Neural cell (in vitro differentiated cells): ENCODE results near the gene ADGRE2. TPM values are rescaled to one million over a fixed set of nuclear protein-coding genes. Genes with fewer than 3 reads are reported as not detected.

ENCODE experiments used
- H2AFZ ChIP-seq: fragments of 200-600, 300-800 bp; sonication (generic), shearing (Covaris generic); 2 replicates; pipeline ENCODE4 v1.6.0; 2014; ENCODE audit warnings: low read depth, mild to moderate bottlenecking, antibody characterized with exemption, low read length, moderate library complexity
- H3F3A ChIP-seq: fragments of 200-600 bp; shearing (Covaris generic); 2 replicates; pipeline ENCODE4 v1.6.1; 2016; ENCODE audit warnings: mild to moderate bottlenecking, moderate library complexity, mixed read lengths, antibody characterized with exemption, low read length; ENCODE audit not compliant: insufficient read depth, poor library complexity, severe bottlenecking
- H3K27ac ChIP-seq: fragments of 200-600, 300-800 bp; sonication (generic), shearing (Covaris generic); 2 replicates; pipeline ENCODE4 v1.5.1; 2014; ENCODE audit warnings: mild to moderate bottlenecking, low read length, moderate library complexity
- H3K27me3 ChIP-seq: fragments of 300-800, 200-600 bp; sonication (generic), shearing (Covaris generic); 2 replicates; pipeline ENCODE4 v1.6.0; 2014; ENCODE audit warnings: mild to moderate bottlenecking, low read depth, low read length, moderate library complexity; ENCODE audit not compliant: insufficient read depth
- H3K36me3 ChIP-seq: fragments of 300-800, 200-600 bp; sonication (generic), shearing (Covaris generic); 2 replicates; pipeline ENCODE4 v1.5.1; 2014; ENCODE audit warnings: mild to moderate bottlenecking, antibody characterized with exemption, low read length, moderate library complexity; ENCODE audit not compliant: insufficient read depth
- H3K4me2 ChIP-seq: fragments of 300-800, 200-600 bp; sonication (generic), shearing (Covaris generic); 2 replicates; pipeline ENCODE4 v1.6.0; 2014; ENCODE audit warnings: mild to moderate bottlenecking, low read length
- H3K4me3 ChIP-seq: fragments of 300-800, 200-600 bp; sonication (generic), shearing (Covaris generic); 2 replicates; pipeline ENCODE4 v1.5.1; 2014; ENCODE audit warnings: mild to moderate bottlenecking, low read length, moderate library complexity
- H3K79me2 ChIP-seq: fragments of 200-600 bp; shearing (Covaris generic); replicated peaks from 2 replicates; pipeline ENCODE4 v1.6.0; 2014; ENCODE audit warnings: mild to moderate bottlenecking, low read length, moderate library complexity; ENCODE audit not compliant: insufficient read depth
- H3K9ac ChIP-seq: fragments of 300-800, 200-600 bp; sonication (generic), shearing (Covaris generic); 2 replicates; pipeline ENCODE4 v1.6.1; 2016; ENCODE audit warnings: mild to moderate bottlenecking, low read length, mixed read lengths
- H3K9me2 ChIP-seq: fragments of 200-600 bp; shearing (Covaris generic); 2 replicates; pipeline ENCODE4 v1.6.1; 2016; ENCODE audit warnings: mild to moderate bottlenecking, low read length, mixed read lengths; ENCODE audit not compliant: insufficient read depth
- H3K9me3 ChIP-seq: fragments of 200-600, 300-800 bp; sonication (generic), shearing (Covaris generic); 2 replicates; pipeline ENCODE4 v1.6.1; 2016; ENCODE audit warnings: mild to moderate bottlenecking, mixed run types, low read length, moderate library complexity, mixed read lengths
- H4K20me1 ChIP-seq: fragments of 200-600 bp; shearing (Covaris generic); 2 replicates; pipeline ENCODE4 v1.6.1; 2016; ENCODE audit warnings: mild to moderate bottlenecking, mixed run types; ENCODE audit not compliant: insufficient read depth
- CTCF ChIP-seq: fragments of 450-650 bp; IDR thresholded peaks from 2 replicates; pipeline ENCODE4 v1.5.1; 2014; ENCODE audit warnings: antibody characterized with exemption, mild to moderate bottlenecking, moderate library complexity; ENCODE audit not compliant: poor library complexity, severe bottlenecking
- EP300 ChIP-seq: fragments of 450-650 bp; conservative IDR thresholded peaks from 2 replicates; pipeline ENCODE4 v1.6.1; 2014; ENCODE audit warnings: antibody characterized with exemption, mild to moderate bottlenecking, moderate library complexity; ENCODE audit not compliant: poor library complexity, severe bottlenecking
- EZH2 ChIP-seq: fragments of 200-600, 300-800 bp; shearing (Covaris generic), sonication (generic); IDR thresholded peaks from 2 replicates; pipeline ENCODE4 v1.6.1; 2014; ENCODE audit warnings: antibody characterized with exemption, low read length, borderline replicate concordance, mild to moderate bottlenecking; ENCODE audit not compliant: insufficient read depth, poor library complexity, severe bottlenecking
- MXI1 ChIP-seq: fragments of 450-650 bp; conservative IDR thresholded peaks from 2 replicates; pipeline ENCODE4 v1.6.1; 2014; ENCODE audit warnings: antibody characterized with exemption, mild to moderate bottlenecking; ENCODE audit not compliant: poor library complexity, severe bottlenecking
- POLR2AphosphoS5 ChIP-seq: IDR thresholded peaks from 2 replicates; pipeline ENCODE4 v1.6.1; 2012
- RAD21 ChIP-seq: fragments of 450-650 bp; conservative IDR thresholded peaks from 2 replicates; pipeline ENCODE4 v1.6.1; 2014; ENCODE audit warnings: antibody characterized with exemption, mild to moderate bottlenecking, moderate library complexity
- REST ChIP-seq: IDR thresholded peaks from 2 replicates; pipeline ENCODE4 v1.6.1; 2012; ENCODE audit warnings: borderline replicate concordance
- SMC3 ChIP-seq: fragments of 450-650 bp; conservative IDR thresholded peaks from 2 replicates; pipeline ENCODE4 v1.6.1; 2014; ENCODE audit warnings: antibody characterized with exemption, mild to moderate bottlenecking, moderate library complexity; ENCODE audit not compliant: poor library complexity
- TAF1 ChIP-seq: IDR thresholded peaks from 2 replicates; pipeline ENCODE4 v1.6.1; 2012; ENCODE audit warnings: low read depth
- polyA plus RNA-seq: library from polyadenylated mRNA; depleted of rRNA; stranded (reverse); fragments of >200 nt; gene quantifications from 2 replicates; pipeline ENCODE4 v1.2.3, GENCODE V29; 2014

Gene ADGRE2
- polyA plus RNA-seq, 1 donor from 2014 or later = not detected

- Histone ChIP-seq H3K4me3 (no peak overlapping the region), H3K27me3 (no peaks in the 10 kb centered on the region)
Measured at GRCh38 chr19:14762111-14762510, 16.2 kb downstream of the ADGRE2 start.

GRCh38 chr19:14761607-14762006, 16.8 kb downstream of the ADGRE2 start:
- no peaks in the 10 kb centered on the region for H3K9me2 ChIP-seq
- no peak for TF ChIP-seq CTCF
- TF ChIP-seq EZH2 = no peak
- no peak for TF ChIP-seq TAF1
- no peak for TF ChIP-seq POLR2AphosphoS5
- TF ChIP-seq RAD21 = no peak
- no peak for TF ChIP-seq SMC3
- no peak for TF ChIP-seq MXI1
- no peak for TF ChIP-seq EP300

More at GRCh38 chr19:14762111-14762510, 16.2 kb downstream of the ADGRE2 start:
- no peaks in the 10 kb centered on the region for H3K9me2 ChIP-seq
- no peaks in the 10 kb centered on the region for H4K20me1 ChIP-seq
- no peak overlapping the region for H3K9ac ChIP-seq
- H3K4me2 ChIP-seq = no peak overlapping the region
- H3K36me3 ChIP-seq = no peaks in the 10 kb centered on the region
- no peaks in the 10 kb centered on the region for H3F3A ChIP-seq
- no peaks in the 10 kb centered on the region for H3K9me3 ChIP-seq
- H2AFZ ChIP-seq = no peak overlapping the region
- no peak overlapping the region for H3K27ac ChIP-seq
- TF ChIP-seq CTCF (no peak), SMC3 (no peak), EZH2 (no peak), REST (no peak), MXI1 (no peak), POLR2AphosphoS5 (no peak), TAF1 (no peak), RAD21 (no peak), EP300 (no peak)
- H3K79me2 ChIP-seq = no peaks in the 10 kb centered on the region

More at GRCh38 chr19:14761607-14762006, 16.8 kb downstream of the ADGRE2 start:
- H3K79me2 ChIP-seq = no peaks in the 10 kb centered on the region
- no peak overlapping the region for H3K4me2 ChIP-seq
- H2AFZ ChIP-seq = no peak overlapping the region
- H3K4me3 ChIP-seq = no peak overlapping the region
- H4K20me1 ChIP-seq = no peaks in the 10 kb centered on the region
- H3K27ac ChIP-seq = no peak overlapping the region
- no peak overlapping the region for H3K9ac ChIP-seq
- no peaks in the 10 kb centered on the region for H3K27me3 ChIP-seq
- H3F3A ChIP-seq = no peaks in the 10 kb centered on the region
- no peaks in the 10 kb centered on the region for H3K36me3 ChIP-seq
- no peaks in the 10 kb centered on the region for H3K9me3 ChIP-seq
